Umbilical cord (tissue), 2 donors: ENCODE results near the gene ELOVL6. TPM values are rescaled to one million over a fixed set of nuclear protein-coding genes. Genes with fewer than 3 reads are reported as not detected.

Experiments used
- DNase-seq: peaks from one replicate; pipeline ENCODE4 v3.0.0-alpha.2; 2015; ENCODE audit warnings: low spot score
- total RNA-seq: library from RNA; depleted of rRNA; stranded (reverse); fragments of >200 nt; gene quantifications from one replicate; pipeline ENCODE4 v1.2.3, GENCODE V29; 2014; ENCODE audit warnings: low replicate concordance; ENCODE audit not compliant: insufficient read depth

ELOVL6 gene
- total RNA-seq, 1 donor from 2014 or later = 7.9 TPM

DNA sequence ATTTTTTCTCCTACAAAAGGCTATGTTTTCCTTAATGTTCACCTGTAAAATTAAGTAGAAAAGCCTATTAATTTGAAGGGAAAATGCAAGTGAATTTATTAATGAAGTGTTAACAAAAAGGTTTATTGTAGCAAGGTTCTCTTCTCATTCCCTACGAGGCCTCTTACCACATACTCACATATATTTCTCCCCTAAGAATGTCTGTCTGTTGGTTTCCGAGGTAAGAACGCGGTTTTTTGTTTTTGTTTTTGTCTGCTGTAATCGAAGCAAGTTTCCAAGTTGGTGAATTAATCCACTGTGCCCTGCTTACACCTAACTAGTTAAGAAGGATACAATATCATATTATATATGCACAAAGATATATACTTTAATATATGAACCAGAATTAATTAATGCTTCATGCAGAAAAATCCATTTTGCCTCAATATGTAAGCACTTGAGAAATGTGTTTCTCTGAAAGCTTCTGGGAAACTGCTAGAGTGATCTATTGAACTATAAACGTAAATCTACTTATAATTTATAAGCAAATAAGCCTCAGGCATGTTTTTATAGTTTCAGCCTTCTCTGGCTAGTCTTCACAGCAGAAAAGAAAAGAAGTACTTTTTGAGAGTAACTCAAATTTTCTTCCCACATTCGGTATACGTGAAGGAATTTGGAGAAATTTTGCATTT lies 164.9 kb downstream of the ELOVL6 start:
- peak; percentile 8 for DNase-seq

GRCh38 chr4:110032603-110033002 lies 165.8 kb downstream of the ELOVL6 start:
- no peak for DNase-seq

DNA sequence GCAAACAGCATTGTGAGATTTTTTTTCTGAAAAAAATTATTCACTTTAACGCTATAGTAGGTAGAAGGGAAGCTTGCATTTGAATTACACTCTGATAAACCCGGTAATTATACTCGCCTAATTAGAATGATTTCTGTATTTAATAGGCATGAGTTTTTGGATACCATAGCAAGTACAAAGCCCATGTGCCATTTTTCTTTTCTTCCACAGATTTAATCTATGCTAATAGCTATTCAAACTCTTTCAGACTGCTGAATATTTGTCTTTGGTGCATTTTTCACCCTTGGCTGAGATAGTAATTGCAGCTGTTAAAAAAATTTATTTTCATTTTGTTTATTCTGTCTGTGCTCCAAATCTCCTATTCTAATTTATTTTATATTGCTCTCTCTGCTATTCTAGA lies 172.7 kb downstream of the ELOVL6 start:
- no peak for DNase-seq

GRCh38 chr4:110025056-110025455 lies 173.4 kb downstream of the ELOVL6 start:
- no peak for DNase-seq

DNA sequence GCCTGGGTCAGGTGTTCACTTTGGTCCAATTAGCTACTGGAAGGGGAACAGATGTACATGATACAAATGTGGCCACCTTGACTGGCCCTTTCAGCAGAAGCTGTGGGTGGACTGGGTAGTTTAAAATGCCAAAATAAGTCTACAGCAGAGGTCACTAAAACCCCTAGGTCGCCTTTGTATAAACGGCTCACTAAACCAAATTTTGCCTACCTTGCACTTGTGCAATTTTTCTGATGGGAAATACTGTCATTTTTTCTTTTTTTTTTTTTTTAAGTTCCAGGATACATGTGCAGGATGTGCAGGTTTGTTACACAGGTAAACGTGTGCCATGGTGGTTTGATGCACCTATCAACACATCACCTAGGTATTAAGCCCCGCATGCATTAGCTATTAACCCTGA lies 176.0 kb downstream of the ELOVL6 start:
- no peak for DNase-seq

GRCh38 chr4:110020646-110021443 lies 177.6 kb downstream of the ELOVL6 start:
- DNase-seq = peak; percentile 57

GRCh38 chr4:110020139-110020538 lies 178.3 kb downstream of the ELOVL6 start:
- peak; percentile 43 for DNase-seq

DNA sequence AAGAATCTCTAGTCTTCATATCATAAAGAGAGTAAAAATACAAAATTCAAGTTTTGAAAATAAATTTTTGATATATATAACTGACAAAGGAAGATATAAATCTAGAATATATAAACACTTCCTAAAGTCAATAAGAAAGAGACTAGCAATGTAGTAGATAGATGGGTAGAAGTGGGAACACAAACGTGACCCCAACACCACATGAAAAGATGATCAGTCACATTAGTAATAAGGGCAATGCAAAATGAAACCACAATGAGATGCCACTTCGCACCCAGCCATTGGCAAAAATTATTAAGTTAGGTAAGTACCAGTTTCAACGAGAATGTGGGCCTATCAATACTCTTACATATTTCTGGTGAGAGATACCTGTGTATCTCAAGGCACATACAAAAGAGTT lies 179.3 kb downstream of the ELOVL6 start:
- no peak for DNase-seq

GRCh38 chr4:110014233-110014632 lies 184.2 kb downstream of the ELOVL6 start:
- no peak for DNase-seq

DNA sequence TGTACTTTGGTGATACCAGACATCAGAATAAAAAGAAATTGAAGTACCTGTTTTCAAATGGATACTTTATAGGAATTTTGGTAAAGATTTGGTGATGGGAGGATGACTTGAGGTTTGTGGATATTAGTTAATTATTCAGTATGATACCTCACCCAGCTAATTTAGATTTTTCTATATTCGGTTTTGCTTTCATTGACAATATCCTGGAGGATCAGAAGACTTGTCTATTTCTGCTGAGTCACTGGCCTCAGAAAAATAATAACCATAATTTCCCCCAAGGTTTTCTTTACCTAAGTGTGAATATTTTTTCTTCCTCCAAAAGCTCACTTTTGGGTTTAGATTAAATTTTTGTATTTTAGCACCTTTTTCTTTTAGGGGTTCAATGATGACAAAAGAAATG lies 185.5 kb downstream of the ELOVL6 start:
- DNase-seq = no peak

DNA sequence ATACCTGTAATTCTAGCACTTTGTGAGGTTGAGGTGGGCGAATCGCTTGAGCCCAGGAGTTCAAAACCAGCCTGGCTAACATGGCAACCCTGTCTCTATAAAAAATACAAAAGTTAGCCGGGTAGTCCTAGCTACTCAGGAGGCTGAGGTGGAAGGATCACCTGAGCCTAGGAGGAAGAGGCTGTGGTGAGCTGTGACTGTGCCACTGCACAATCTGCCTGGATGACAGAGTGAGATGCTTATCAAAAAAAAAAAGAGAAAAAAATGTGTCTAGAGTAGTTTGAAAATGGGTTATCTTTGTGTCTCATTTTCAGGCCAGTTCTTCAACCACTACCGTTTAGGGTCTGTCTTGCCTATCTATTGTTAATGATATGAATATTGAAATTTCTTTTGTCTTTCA lies 187.6 kb downstream of the ELOVL6 start:
- DNase-seq = no peak

DNA sequence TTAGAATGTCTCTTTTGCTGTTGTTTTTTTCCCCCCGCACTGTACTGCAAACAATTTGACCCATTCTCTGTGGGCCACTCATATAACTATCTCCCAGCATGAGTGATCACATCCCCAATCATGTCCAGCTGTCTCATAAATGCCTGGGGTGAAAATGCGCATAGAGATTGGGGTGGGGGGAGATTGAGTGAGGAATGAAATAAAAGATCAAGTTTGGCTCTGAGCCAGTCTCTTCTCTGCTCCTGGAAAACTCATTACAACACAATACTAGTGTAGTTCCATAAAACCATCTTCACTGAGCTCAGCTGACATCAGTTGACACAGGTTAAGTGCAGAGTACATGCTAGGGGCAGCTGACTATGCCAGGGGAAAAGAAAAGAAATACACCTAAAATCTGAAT lies 188.9 kb downstream of the ELOVL6 start:
- no peak for DNase-seq

- DNase-seq = no peak
Observed at GRCh38 chr4:110008540-110008939, 189.9 kb downstream of the ELOVL6 start.

DNA sequence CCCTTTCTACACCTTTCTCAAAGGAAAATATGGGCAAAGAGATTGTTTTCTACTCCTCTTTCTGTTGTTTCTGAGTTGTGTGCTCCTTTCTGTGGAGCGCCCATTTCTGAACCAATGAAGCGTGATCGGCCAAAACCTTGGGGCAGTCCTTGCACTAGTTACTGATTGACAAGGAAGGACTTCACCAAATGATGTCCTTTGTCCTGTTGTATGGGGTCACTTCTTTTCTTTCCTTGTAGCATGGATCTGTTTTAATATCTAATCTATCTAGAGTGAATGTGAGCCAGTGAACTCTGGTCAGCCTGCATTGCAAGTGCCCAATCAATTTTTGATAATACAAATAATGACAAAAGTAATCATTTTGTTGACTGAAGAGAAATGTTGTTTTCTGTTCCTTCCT lies 191.2 kb downstream of the ELOVL6 start:
- DNase-seq = no peak

DNA sequence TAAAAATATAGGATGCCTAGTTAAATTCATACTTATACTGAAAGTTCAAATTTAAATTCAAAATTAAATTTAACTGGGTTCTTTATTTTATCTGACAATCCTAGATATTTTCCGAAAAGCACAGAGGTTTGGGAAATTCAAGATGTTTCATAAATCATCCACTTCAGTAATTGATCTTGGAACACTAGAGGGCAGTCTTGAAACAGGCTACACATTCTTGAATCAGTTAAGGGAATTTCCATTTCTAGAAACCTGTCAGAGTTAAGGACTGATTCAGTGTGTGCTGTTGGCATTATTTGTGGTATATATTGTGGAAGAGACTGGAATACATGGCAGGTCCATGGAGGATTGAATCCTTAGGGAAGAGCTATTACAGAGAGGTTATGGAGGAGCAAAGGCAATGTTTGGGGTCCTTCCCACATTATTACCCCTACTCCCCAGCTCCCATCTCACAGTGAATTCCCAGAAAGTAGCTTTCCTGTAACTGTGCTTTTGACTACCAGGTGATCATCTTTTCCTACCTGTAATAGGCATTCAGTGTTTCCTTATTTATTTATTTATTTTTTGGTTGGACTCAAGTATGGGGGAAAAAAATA lies 192.9 kb downstream of the ELOVL6 start:
- peak; percentile 79 for DNase-seq

GRCh38 chr4:110004556-110004955 lies 193.9 kb downstream of the ELOVL6 start:
- no peak for DNase-seq

DNA sequence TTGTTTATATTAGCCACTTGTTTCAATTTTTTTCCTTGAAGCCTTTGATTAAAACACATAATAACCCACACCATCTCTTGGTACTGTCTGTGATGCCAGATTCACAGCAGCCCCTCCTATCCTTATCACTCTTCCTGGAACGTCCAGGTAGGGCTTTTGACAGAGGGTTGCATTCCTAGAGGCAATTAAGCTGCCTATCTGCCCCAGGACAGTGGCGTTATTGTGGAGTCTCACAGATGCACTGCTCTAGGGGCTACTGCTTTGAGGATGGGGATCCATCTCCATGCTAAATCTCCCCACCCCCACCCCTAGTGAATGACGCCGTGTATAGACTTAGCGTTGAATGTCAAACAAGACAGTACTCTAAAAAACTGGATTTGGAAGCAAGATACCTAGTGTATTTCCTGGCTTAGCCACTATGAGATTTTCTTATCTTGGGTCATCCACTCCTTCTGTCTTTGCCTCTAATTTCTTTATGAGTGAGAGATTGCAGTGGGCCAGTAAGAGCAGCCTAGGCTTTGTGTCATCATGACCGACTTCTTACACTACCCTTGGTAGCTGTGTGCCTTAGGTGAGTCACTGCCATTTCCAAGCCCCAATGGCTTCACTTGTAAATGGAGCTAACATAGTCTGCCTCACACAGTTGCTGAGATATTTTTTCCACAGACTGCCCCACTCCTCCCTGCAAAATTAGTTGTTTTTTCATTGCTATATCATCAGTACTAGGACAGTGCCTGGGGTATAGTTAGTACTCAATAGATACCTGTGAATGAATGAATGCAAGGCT lies 194.8 kb downstream of the ELOVL6 start:
- DNase-seq = no peak

- DNase-seq = no peak
Observed at GRCh38 chr4:110002326-110002725, 196.1 kb downstream of the ELOVL6 start.

GRCh38 chr4:109999585-109999912 lies 198.9 kb downstream of the ELOVL6 start:
- DNase-seq = no peak

- peak; percentile 80 for DNase-seq
Observed at GRCh38 chr4:109998867-109999584, 199.4 kb downstream of the ELOVL6 start.

- DNase-seq = no peak
Observed at GRCh38 chr4:109996526-109996925, 201.9 kb downstream of the ELOVL6 start.
